Chondrocyte (in vitro differentiated cells): ENCODE results near the gene TFB2M. TPM values are rescaled to one million over a fixed set of nuclear protein-coding genes. Genes with fewer than 3 reads are reported as not detected.

ENCODE experiments used
- DNase-seq: peaks from one replicate; pipeline ENCODE4 v3.0.0; 2021; ENCODE audit warnings: mixed read lengths, low spot score
- H3K27ac Mint-ChIP-seq: one replicate; pipeline ENCODE4 v1.8.0; 2021; ENCODE audit warnings: mild to moderate bottlenecking, moderate library complexity, mixed read lengths; ENCODE audit not compliant: unreplicated experiment
- H3K27me3 Mint-ChIP-seq: 2 replicates; pipeline ENCODE4 v1.8.0; 2021; ENCODE audit warnings: low read depth, mixed read lengths
- H3K36me3 Mint-ChIP-seq: 2 replicates; pipeline ENCODE4 v1.8.0; 2021; ENCODE audit warnings: low read depth, mixed read lengths
- H3K4me1 Mint-ChIP-seq: 2 replicates; pipeline ENCODE4 v1.8.0; 2021; ENCODE audit warnings: low read depth, mild to moderate bottlenecking, mixed read lengths
- H3K4me3 Mint-ChIP-seq: one replicate; pipeline ENCODE4 v1.8.0; 2021; ENCODE audit warnings: mild to moderate bottlenecking, moderate library complexity, mixed read lengths; ENCODE audit not compliant: unreplicated experiment
- H3K9me3 Mint-ChIP-seq: 2 replicates; pipeline ENCODE4 v1.8.0; 2021; ENCODE audit warnings: low read depth, mixed read lengths
- CTCF ChIP-seq: fragments of 200-600 bp; sonication (generic); IDR thresholded peaks from 2 replicates; pipeline ENCODE4 v1.5.0; 2021; ENCODE audit warnings: antibody characterized with exemption, mild to moderate bottlenecking, moderate library complexity
- long read RNA-seq: library from polyadenylated mRNA; stranded (forward); transcript quantifications from one replicate; pipeline ENCODE4 v2.0.0, GENCODE V29; 2021
- total RNA-seq: library from RNA; stranded (reverse); gene quantifications from 3 replicates; pipeline ENCODE4 v1.2.1, GENCODE V29; 2021

Gene TFB2M, protein sequence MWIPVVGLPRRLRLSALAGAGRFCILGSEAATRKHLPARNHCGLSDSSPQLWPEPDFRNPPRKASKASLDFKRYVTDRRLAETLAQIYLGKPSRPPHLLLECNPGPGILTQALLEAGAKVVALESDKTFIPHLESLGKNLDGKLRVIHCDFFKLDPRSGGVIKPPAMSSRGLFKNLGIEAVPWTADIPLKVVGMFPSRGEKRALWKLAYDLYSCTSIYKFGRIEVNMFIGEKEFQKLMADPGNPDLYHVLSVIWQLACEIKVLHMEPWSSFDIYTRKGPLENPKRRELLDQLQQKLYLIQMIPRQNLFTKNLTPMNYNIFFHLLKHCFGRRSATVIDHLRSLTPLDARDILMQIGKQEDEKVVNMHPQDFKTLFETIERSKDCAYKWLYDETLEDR
- total RNA-seq: 9.6 to 12.3 TPM (median 10.6 TPM) in 3 replicates
- long read RNA-seq, transcript TFB2M-201 (8 exons, 1,848 nt): major isoform, 30 of 32 reads
- long read RNA-seq, partial matches to known transcripts: 0 of 32 reads
- long read RNA-seq, other reads (novel, unspliced or antisense): 2 of 32 reads

- no peak for TF ChIP-seq CTCF
- no peaks in the 10 kb centered on the region for H3K36me3 Mint-ChIP-seq
- H3K27ac Mint-ChIP-seq: peak within 1 kb of the TSS; percentile 91
- no peaks in the 10 kb centered on the region for H3K9me3 Mint-ChIP-seq
- H3K4me1 Mint-ChIP-seq: peaks cover 44% of the 10 kb centered on the region
- DNase-seq: peak; percentile 99
- peak within 1 kb of the TSS; percentile 96 for H3K4me3 Mint-ChIP-seq
- H3K27me3 Mint-ChIP-seq: no peaks in the 10 kb centered on the region
These were observed at the start of gene TFB2M, which contains the start of gene CNST for GRCh38 chr1:246566128-246566812. TFB2M (minus strand) TSS chr1:246566261; CDS start chr1:246566138, 123 bp downstream. CNST (plus strand) TSS chr1:246566456; CDS start chr1:246591563, 25,107 bp downstream.

DNA sequence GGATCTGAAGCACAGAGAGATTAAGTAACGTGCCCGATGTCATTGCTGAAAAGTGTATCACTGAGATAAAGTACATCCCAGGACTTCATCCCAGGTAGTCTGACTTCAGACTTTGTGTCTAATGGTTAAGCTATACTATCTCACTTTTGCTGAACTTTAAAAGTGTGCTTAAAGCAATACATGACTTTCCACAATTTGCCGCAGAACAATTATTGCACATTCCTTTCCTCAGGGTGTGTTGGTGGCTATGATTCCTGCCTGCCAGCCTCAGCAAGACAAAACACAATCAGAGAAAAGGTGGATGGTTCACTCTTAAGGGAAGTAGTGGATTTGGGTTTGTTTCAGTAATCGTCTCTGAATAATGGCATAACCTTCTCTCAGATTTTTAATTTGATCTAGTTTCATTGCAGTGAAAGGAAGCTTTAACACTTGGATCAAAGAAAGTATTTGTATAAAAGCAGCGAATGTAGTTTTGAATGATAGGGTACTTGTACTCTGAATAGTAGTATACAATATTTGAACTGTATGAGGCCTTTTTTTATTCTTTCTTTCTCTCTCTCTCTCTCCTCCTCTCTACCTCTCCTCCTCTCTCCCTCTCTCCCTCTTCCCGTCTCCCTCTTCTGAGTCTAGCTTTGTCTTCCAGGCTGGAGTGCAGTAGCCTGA is 47.2 kb upstream of the TFB2M start:
- Mint-ChIP-seq H3K36me3 (peaks cover 2% of the 10 kb centered on the region), H3K27ac (peak overlapping the region; percentile 49), H3K4me1 (peaks cover 47% of the 10 kb centered on the region), H3K9me3 (no peaks in the 10 kb centered on the region), H3K27me3 (no peaks in the 10 kb centered on the region), H3K4me3 (no peak overlapping the region)
- no peak for DNase-seq
- no peak for TF ChIP-seq CTCF

- Mint-ChIP-seq H3K27ac (peak overlapping the region; percentile 90), H3K36me3 (peaks cover 2% of the 10 kb centered on the region)
These were observed 43.6 kb upstream of the TFB2M start for GRCh38 chr1:246609632-246610031.

DNA sequence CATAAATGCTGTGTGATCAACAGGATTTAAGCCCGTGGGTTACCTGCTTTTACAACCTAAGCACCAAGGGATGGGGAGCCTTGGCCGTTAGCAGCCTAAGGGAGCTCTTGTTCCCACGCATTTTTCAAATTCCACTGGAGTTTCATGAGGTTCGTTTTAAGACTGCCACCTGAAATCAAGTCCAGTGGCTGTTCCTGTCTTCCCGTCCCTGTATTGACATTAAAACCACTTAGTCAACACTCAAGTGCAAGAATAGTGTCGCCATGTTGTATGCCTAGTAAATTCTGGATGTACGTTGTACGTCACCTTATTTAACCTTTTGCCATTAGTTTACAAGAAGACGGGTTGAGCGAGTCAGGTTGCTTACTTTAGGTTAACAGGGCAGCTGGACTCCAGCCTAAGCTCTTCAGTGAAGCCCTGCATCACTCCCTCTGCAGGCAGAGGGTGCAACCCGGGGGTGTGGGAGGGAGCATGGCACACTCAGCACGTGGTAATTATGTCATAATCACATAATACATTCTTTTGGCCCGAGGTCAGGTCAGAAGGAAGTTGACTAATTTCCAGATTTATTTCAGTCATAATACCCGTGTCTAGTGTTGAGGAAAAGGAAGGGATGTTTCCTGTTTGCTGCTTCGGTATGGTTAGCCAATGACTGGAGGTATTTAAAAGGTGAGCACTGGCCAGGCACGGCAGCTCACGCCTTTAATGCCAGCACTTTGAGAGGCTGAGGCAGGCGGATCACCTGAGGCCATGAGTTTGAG is 42.7 kb upstream of the TFB2M start:
- H3K27ac Mint-ChIP-seq: peak overlapping the region; percentile 90
- peaks cover 35% of the 10 kb centered on the region for H3K4me1 Mint-ChIP-seq
- H3K36me3 Mint-ChIP-seq: peaks cover 2% of the 10 kb centered on the region
- TF ChIP-seq CTCF: peak; percentile 55
- H3K27me3 Mint-ChIP-seq: no peaks in the 10 kb centered on the region
- DNase-seq: no peak
- H3K4me3 Mint-ChIP-seq: no peak overlapping the region
- no peaks in the 10 kb centered on the region for H3K9me3 Mint-ChIP-seq

More at GRCh38 chr1:246609632-246610031, 43.6 kb upstream of the TFB2M start:
- Mint-ChIP-seq H3K27me3 (no peaks in the 10 kb centered on the region), H3K4me1 (peaks cover 35% of the 10 kb centered on the region), H3K9me3 (no peaks in the 10 kb centered on the region), H3K4me3 (no peak overlapping the region)
- no peak for DNase-seq
- TF ChIP-seq CTCF: no peak
